Ascending aorta (tissue), 2 donors: Measurements from ENCODE around the gene UST. TPM values are rescaled to one million over a fixed set of nuclear protein-coding genes. Genes with fewer than 3 reads are reported as not detected.

Experiments
- DNase-seq, 2 donors: peaks; one replicate each; pipeline ENCODE4 v3.0.0-alpha.2; 2019; ENCODE audit warnings: low spot score in 2 of 2
- H3K27ac ChIP-seq, 2 donors: fragments of 200-600 bp; sonication (generic); one replicate each; pipeline ENCODE4 v1.5.1; 2016 to 2017; ENCODE audit warnings: mild to moderate bottlenecking in 1 of 2
- H3K27me3 ChIP-seq: fragments of 200-600 bp; sonication (generic); one replicate; pipeline ENCODE4 v1.5.1; 2017
- H3K36me3 ChIP-seq, 2 donors: fragments of 200-600 bp; sonication (generic); one replicate each; pipeline ENCODE4 v1.5.1; 2016
- H3K4me1 ChIP-seq, 2 donors: fragments of 200-600 bp; sonication (generic); one replicate each; pipeline ENCODE4 v1.5.1; 2016 to 2017; ENCODE audit warnings: mild to moderate bottlenecking in 1 of 2
- H3K4me3 ChIP-seq, 2 donors: fragments of 200-600 bp; sonication (generic); one replicate each; pipeline ENCODE4 v1.5.1; 2016 to 2017; ENCODE audit warnings: mild to moderate bottlenecking in 1 of 2
- H3K9me3 ChIP-seq, 2 donors: fragments of 200-600 bp; sonication (generic); one replicate each; pipeline ENCODE4 v1.5.1; 2016
- CTCF ChIP-seq, 3 experiments: fragments of 200-600 bp in 2 of 3; fragments of 450-650 bp in 1 of 3; sonication (generic) in 2 of 3; IDR thresholded peaks; one replicate each; pipeline ENCODE4 v1.5.1; 2016 to 2019; ENCODE audit warnings: antibody characterized with exemption in 3 of 3, mild to moderate bottlenecking in 1 of 3, moderate library complexity in 1 of 3
- intact Hi-C: fragments of 100-400 bp; cut with DNase I; formaldehyde crosslinking; loops from one replicate; pipeline ENCODE4 v1.15.1; 2023
- total RNA-seq: library from RNA; depleted of rRNA; stranded (reverse); fragments of >200 nt; gene quantifications from one replicate; pipeline ENCODE4 v1.1.0, GENCODE V29; 2016

The UST gene
- total RNA-seq, 1 donor from 2014 or later: 27.0 TPM

- H3K36me3 ChIP-seq: no peaks in the 10 kb centered on the region
- intact Hi-C loops: no loop called here
- no peak for DNase-seq
- no peaks in the 10 kb centered on the region for H3K9me3 ChIP-seq
- no peak overlapping the region for H3K4me3 ChIP-seq
- no peak overlapping the region for H3K27ac ChIP-seq
- no peaks in the 10 kb centered on the region for H3K27me3 ChIP-seq
- H3K4me1 ChIP-seq: peaks cover 0 to 1% of the 10 kb centered on the region in 2 donors
- no peak for TF ChIP-seq CTCF (IDR thresholded peaks at IDR 0.05)
Observed at GRCh38 chr6:149057464-149057840, 310.6 kb downstream of the UST start.

DNA sequence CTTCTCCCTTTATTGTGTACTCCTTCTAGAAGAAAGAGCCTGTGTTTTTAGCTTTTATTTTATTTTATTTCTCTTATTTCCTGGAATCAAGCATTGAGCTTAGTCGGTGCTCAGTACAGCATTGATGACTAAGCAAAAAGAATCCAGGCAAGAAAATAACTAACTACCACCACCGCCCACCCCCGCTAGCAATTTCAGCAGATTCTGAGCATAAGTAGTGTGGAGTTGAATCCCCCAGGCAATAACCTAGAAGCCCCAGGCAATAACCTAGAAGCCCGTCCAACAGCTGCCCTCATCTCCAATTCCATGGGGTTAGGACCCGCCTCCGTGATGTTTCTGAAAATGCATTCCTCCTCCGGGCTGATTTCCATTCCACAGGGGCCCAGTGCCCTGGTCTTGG, 312.7 kb downstream of the UST start:
- Histone ChIP-seq H3K36me3 (no peaks in the 10 kb centered on the region), H3K4me1 (peaks cover 12 to 20% of the 10 kb centered on the region in 2 donors), H3K4me3 (no peak overlapping the region), H3K27me3 (no peaks in the 10 kb centered on the region), H3K9me3 (no peaks in the 10 kb centered on the region), H3K27ac (no peak overlapping the region)
- intact Hi-C loops: no loop called here
- TF ChIP-seq CTCF (IDR thresholded peaks at IDR 0.05): no peak
- no peak for DNase-seq

- Histone ChIP-seq H3K36me3 (no peaks in the 10 kb centered on the region), H3K4me1 (peaks cover 12 to 27% of the 10 kb centered on the region in 2 donors), H3K27me3 (no peaks in the 10 kb centered on the region), H3K4me3 (no peak overlapping the region), H3K9me3 (no peaks in the 10 kb centered on the region), H3K27ac (no peak overlapping the region)
- TF ChIP-seq CTCF (IDR thresholded peaks at IDR 0.05): no peak
- intact Hi-C loops: no loop called here
- DNase-seq: no peak
Observed at GRCh38 chr6:149060300-149060984, 313.6 kb downstream of the UST start.

DNA sequence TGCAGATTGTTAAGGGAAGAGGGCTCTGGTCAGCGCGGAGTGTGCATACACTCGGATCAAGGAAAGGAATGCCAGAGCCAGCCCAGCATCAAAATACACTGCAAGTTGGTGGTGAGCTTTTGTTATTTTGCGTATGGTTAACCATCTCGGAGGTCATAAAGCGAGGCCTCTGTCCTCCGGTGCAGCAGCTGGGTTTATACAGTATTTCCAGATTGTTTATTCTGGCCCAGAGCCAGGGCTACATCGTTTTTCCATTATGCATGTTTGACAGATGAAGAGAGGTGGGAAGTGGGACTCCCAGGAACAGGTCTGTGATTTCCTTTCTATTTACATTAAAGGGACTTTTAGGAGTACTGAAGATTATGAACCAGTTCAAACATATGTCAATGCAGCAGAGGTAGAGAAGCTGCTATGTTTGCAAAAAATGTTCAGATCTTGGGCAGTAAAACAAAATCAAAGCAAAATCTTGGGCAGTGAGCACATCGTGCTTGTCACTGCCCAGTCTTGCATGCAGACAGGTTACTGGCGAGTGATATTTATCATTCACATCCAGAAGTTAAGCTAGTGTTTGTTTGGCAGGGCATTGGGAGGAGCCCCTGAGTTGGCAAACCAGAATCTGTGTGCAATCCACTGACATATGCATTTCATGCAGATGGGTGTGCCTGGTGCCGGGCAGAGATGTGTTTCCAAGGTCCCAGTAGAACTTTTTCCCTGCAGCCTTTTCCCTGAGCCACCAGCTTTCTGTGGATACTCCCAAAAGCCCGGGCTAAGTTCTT, 314.3 kb downstream of the UST start:
- TF ChIP-seq CTCF (IDR thresholded peaks at IDR 0.05): no peak
- Histone ChIP-seq H3K27ac (no peak overlapping the region), H3K36me3 (no peaks in the 10 kb centered on the region), H3K4me1 (peaks cover 12 to 27% of the 10 kb centered on the region in 2 donors), H3K4me3 (no peak overlapping the region), H3K27me3 (no peaks in the 10 kb centered on the region), H3K9me3 (no peaks in the 10 kb centered on the region)
- no peak for DNase-seq
- intact Hi-C loops: no loop called here

DNA sequence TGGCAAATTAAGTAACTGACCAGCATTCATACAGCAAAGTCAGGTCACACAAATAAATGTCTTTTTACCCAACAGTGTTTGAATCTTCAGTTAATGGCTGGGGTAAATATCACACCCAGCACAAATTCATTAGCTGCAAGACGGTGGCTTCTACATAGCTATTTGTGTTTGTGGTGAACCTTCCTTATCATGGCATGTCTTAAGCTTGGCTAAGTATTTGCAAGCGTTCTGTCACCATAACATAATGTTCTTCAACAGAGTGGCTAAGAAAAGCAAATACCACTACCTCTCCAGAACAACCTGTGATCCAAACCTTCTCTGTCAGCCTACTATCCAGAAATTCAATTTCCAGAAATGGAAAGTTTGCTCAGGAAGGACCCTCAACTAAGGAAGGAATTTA, 315.1 kb downstream of the UST start:
- no peak for DNase-seq
- H3K27me3 ChIP-seq: no peaks in the 10 kb centered on the region
- H3K9me3 ChIP-seq: no peaks in the 10 kb centered on the region
- no peaks in the 10 kb centered on the region for H3K36me3 ChIP-seq
- peaks cover 12 to 27% of the 10 kb centered on the region in 2 donors for H3K4me1 ChIP-seq
- H3K27ac ChIP-seq: no peak overlapping the region
- H3K4me3 ChIP-seq: no peak overlapping the region
- intact Hi-C loops: no loop called here
- TF ChIP-seq CTCF (IDR thresholded peaks at IDR 0.05): no peak
